Heart left ventricle (tissue), 13 donors: Measurements from ENCODE around the gene TNS4.

ENCODE experiments used
- POLR2A ChIP-seq, 2 donors: fragments of 450-650 bp; IDR thresholded peaks; one replicate each; pipeline ENCODE4 v1.6.1; 2017; ENCODE audit warnings: antibody characterized with exemption in 2 of 2, mild to moderate bottlenecking in 2 of 2, moderate library complexity in 2 of 2
- TF ChIP-seq, protein P1 (sequence below), 12 donors: fragments of 200-600 bp; sonication (generic) in 4 of 12; IDR thresholded peaks; one replicate each; pipeline versions ENCODE4 v1.5.0 to v1.8.0; 2018 to 2022; ENCODE audit warnings: antibody characterized with exemption in 12 of 12, mild to moderate bottlenecking in 5 of 12
- donor health status: ischemic (EF 13 %, LVEDD 7.1; RV severe dilation, severe dysfunction).
- donor health status: DM: no; HTN: yes; CAD: no.
- donor health status: DM: no; HTN: no; CAD: no.
- donor health status: ischemic (EF 25% LVEDD 6.9; RV normal size, moderate dysfunction).
- donor health status: ischemic (EF 25% LVEDD 5.7; RV mildly dilated, moderate dysfunction).
- donor health status: ischemic (EF 35%, LVEDD 5.7; RV mildly dilated, moderate dysfunction).
- donor health status: nonischemic (EF 11% LVEDD 7.7; RV severe dilation, severe dysfunction).
- donor health status: DM: yes; HTN: yes; CAD: no.
- donor health status: PGD.
- donor health status: ischemic (EF 29% LVEDD 5.4; RV normal size, mild dysfunction).
- donor health status: nonischemic (EF 23%, LVEDD 6.1; RV moderate dilation, normal function).

GRCh38 chr17:40481106-40481505 lies 20.3 kb downstream of the TNS4 start:
- TF ChIP-seq, protein P1, sequence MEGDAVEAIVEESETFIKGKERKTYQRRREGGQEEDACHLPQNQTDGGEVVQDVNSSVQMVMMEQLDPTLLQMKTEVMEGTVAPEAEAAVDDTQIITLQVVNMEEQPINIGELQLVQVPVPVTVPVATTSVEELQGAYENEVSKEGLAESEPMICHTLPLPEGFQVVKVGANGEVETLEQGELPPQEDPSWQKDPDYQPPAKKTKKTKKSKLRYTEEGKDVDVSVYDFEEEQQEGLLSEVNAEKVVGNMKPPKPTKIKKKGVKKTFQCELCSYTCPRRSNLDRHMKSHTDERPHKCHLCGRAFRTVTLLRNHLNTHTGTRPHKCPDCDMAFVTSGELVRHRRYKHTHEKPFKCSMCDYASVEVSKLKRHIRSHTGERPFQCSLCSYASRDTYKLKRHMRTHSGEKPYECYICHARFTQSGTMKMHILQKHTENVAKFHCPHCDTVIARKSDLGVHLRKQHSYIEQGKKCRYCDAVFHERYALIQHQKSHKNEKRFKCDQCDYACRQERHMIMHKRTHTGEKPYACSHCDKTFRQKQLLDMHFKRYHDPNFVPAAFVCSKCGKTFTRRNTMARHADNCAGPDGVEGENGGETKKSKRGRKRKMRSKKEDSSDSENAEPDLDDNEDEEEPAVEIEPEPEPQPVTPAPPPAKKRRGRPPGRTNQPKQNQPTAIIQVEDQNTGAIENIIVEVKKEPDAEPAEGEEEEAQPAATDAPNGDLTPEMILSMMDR (IDR thresholded peaks at IDR 0.05), result no peak
- TF ChIP-seq POLR2A (IDR thresholded peaks at IDR 0.05), result no peak
